GM18909 (cell line): ENCODE measurements around the gene HELB.

Experiments used
- ATAC-seq: cut with Tn5 transposase; IDR thresholded peaks from one replicate; pipeline ENCODE4 v1.9.1; 2021; ENCODE audit warnings: mild to moderate bottlenecking; ENCODE audit not compliant: unreplicated experiment, poor library complexity

Gene HELB

GRCh38 chr12:66297923-66298322, 4.4 kb upstream of the HELB start:
- no peak for ATAC-seq

GRCh38 chr12:66302827-66303169, 505 bp downstream of the HELB start:
- ATAC-seq: no peak

GRCh38 chr12:66303316-66303804, 1.1 kb downstream of the HELB start:
- peak; percentile 46 for ATAC-seq

GRCh38 chr12:66304296-66304900, 2.1 kb downstream of the HELB start:
- no peak for ATAC-seq

- no peak for ATAC-seq
Measured at GRCh38 chr12:66309606-66310005, 7.3 kb downstream of the HELB start.

GRCh38 chr12:66312189-66312588, 9.9 kb downstream of the HELB start:
- ATAC-seq: no peak

- no peak for ATAC-seq
Measured at GRCh38 chr12:66314278-66314677, 12.0 kb downstream of the HELB start.

- no peak for ATAC-seq
Measured at GRCh38 chr12:66319266-66319954, 17.1 kb downstream of the HELB start.

GRCh38 chr12:66320996-66321395, 18.7 kb downstream of the HELB start:
- ATAC-seq: no peak

- ATAC-seq: no peak
Measured at GRCh38 chr12:66321435-66321834, 19.1 kb downstream of the HELB start.

- no peak for ATAC-seq
Measured at GRCh38 chr12:66323017-66323416, 20.7 kb downstream of the HELB start.

GRCh38 chr12:66329941-66330340, 27.6 kb downstream of the HELB start:
- no peak for ATAC-seq

- ATAC-seq: no peak
Measured at GRCh38 chr12:66331016-66331415, 28.7 kb downstream of the HELB start.

GRCh38 chr12:66331814-66332213, 29.5 kb downstream of the HELB start:
- no peak for ATAC-seq

GRCh38 chr12:66335746-66336145, 33.5 kb downstream of the HELB start:
- no peak for ATAC-seq

GRCh38 chr12:66337381-66338010, 35.2 kb downstream of the HELB start:
- ATAC-seq: no peak

GRCh38 chr12:66340131-66340530, 37.8 kb downstream of the HELB start:
- no peak for ATAC-seq

GRCh38 chr12:66341126-66341525, 38.8 kb downstream of the HELB start:
- ATAC-seq: no peak

GRCh38 chr12:66345212-66345611, 42.9 kb downstream of the HELB start:
- no peak for ATAC-seq

- ATAC-seq: no peak
Measured at GRCh38 chr12:66345956-66346355, 43.7 kb downstream of the HELB start.

GRCh38 chr12:66351301-66351700, 49.0 kb downstream of the HELB start:
- ATAC-seq: no peak

- ATAC-seq: no peak
Measured at GRCh38 chr12:66352197-66352596, 49.9 kb downstream of the HELB start.
